ENCODE data around the gene FAM170B. TPM values are rescaled to one million over a fixed set of nuclear protein-coding genes. Genes with fewer than 3 reads are reported as not detected.

Gene FAM170B
- total and polyA plus RNA-seq, 9 of the 15 experiments (the other 6 are each of a cell fraction or from before 2014, with no cell fraction given): 0.11 to 0.21 TPM; not detected in 7

DNA sequence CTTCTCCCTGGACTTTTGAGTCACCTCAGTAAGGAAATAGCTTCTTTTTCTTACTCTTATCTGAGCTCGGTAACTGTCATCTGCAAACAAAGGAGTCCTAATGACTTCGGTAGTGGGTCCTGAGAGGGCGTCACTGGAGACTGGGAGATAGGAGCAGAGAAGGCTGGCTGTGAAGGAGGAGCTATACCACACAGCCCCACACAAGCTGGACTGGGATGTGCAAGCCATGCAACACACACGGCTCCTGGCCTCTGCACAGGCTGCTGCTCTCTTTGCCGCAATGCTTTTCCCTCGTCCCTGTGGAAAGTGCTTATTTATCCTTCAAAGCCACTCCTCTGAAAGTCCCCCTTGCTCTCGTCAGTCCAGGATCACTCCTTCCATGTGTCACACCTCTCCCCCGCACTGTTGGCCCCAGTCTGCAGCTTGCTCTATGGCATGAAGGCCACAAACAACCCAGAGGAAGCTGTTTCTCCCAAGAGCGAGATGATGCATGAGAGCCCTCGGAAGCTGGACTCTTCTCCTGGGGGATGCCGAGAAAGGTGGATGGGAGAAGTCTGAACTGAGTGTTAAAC, 39.5 kb upstream of the FAM170B start (continued):
- peak in 1 of 2 experiments; percentile 65; a peak in 2 of 4 replicates for TF ChIP-seq ARNT (IDR thresholded peaks at IDR 0.05)
- TF ChIP-seq, protein P1, sequence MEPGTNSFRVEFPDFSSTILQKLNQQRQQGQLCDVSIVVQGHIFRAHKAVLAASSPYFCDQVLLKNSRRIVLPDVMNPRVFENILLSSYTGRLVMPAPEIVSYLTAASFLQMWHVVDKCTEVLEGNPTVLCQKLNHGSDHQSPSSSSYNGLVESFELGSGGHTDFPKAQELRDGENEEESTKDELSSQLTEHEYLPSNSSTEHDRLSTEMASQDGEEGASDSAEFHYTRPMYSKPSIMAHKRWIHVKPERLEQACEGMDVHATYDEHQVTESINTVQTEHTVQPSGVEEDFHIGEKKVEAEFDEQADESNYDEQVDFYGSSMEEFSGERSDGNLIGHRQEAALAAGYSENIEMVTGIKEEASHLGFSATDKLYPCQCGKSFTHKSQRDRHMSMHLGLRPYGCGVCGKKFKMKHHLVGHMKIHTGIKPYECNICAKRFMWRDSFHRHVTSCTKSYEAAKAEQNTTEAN (CRISPR knock-in tag; IDR thresholded peaks at IDR 0.05): no peak
- TF ChIP-seq, protein P2, sequence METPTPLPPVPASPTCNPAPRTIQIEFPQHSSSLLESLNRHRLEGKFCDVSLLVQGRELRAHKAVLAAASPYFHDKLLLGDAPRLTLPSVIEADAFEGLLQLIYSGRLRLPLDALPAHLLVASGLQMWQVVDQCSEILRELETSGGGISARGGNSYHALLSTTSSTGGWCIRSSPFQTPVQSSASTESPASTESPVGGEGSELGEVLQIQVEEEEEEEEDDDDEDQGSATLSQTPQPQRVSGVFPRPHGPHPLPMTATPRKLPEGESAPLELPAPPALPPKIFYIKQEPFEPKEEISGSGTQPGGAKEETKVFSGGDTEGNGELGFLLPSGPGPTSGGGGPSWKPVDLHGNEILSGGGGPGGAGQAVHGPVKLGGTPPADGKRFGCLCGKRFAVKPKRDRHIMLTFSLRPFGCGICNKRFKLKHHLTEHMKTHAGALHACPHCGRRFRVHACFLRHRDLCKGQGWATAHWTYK (CRISPR knock-in tag; IDR thresholded peaks at IDR 0.05): no peak
- no peak for TF ChIP-seq KAT2B (IDR thresholded peaks at IDR 0.05; ENCODE audit: low read depth, low read length)
- TF ChIP-seq ARID1B (IDR thresholded peaks at IDR 0.05): peak; percentile 90
- TF ChIP-seq, protein P3, sequence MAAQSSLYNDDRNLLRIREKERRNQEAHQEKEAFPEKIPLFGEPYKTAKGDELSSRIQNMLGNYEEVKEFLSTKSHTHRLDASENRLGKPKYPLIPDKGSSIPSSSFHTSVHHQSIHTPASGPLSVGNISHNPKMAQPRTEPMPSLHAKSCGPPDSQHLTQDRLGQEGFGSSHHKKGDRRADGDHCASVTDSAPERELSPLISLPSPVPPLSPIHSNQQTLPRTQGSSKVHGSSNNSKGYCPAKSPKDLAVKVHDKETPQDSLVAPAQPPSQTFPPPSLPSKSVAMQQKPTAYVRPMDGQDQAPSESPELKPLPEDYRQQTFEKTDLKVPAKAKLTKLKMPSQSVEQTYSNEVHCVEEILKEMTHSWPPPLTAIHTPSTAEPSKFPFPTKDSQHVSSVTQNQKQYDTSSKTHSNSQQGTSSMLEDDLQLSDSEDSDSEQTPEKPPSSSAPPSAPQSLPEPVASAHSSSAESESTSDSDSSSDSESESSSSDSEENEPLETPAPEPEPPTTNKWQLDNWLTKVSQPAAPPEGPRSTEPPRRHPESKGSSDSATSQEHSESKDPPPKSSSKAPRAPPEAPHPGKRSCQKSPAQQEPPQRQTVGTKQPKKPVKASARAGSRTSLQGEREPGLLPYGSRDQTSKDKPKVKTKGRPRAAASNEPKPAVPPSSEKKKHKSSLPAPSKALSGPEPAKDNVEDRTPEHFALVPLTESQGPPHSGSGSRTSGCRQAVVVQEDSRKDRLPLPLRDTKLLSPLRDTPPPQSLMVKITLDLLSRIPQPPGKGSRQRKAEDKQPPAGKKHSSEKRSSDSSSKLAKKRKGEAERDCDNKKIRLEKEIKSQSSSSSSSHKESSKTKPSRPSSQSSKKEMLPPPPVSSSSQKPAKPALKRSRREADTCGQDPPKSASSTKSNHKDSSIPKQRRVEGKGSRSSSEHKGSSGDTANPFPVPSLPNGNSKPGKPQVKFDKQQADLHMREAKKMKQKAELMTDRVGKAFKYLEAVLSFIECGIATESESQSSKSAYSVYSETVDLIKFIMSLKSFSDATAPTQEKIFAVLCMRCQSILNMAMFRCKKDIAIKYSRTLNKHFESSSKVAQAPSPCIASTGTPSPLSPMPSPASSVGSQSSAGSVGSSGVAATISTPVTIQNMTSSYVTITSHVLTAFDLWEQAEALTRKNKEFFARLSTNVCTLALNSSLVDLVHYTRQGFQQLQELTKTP (IDR thresholded peaks at IDR 0.05; ENCODE audit: low read depth in 1 of 2, partially characterized antibody in 2 of 2): peak in 1 of 2 experiments; percentile 73
- no peak for TF ChIP-seq NUFIP1 (IDR thresholded peaks at IDR 0.05; ENCODE audit: partially characterized antibody)
- TF ChIP-seq CXXC5 (CRISPR knock-in tag; IDR thresholded peaks at IDR 0.05): peak; percentile 58
- TF ChIP-seq, protein P4, sequence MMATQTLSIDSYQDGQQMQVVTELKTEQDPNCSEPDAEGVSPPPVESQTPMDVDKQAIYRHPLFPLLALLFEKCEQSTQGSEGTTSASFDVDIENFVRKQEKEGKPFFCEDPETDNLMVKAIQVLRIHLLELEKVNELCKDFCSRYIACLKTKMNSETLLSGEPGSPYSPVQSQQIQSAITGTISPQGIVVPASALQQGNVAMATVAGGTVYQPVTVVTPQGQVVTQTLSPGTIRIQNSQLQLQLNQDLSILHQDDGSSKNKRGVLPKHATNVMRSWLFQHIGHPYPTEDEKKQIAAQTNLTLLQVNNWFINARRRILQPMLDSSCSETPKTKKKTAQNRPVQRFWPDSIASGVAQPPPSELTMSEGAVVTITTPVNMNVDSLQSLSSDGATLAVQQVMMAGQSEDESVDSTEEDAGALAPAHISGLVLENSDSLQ (IDR thresholded peaks at IDR 0.05): peak; percentile 50
- no peak for TF ChIP-seq NFE2 (IDR thresholded peaks at IDR 0.05; ENCODE audit: low read depth)
- peak; percentile 58; the same call in 1 of the 2 replicates for TF ChIP-seq ZNF175 (CRISPR knock-in tag; IDR thresholded peaks at IDR 0.05; ENCODE audit: low read depth)
- TF ChIP-seq, protein P5, sequence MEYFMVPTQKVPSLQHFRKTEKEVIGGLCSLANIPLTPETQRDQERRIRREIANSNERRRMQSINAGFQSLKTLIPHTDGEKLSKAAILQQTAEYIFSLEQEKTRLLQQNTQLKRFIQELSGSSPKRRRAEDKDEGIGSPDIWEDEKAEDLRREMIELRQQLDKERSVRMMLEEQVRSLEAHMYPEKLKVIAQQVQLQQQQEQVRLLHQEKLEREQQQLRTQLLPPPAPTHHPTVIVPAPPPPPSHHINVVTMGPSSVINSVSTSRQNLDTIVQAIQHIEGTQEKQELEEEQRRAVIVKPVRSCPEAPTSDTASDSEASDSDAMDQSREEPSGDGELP (CRISPR knock-in tag; IDR thresholded peaks at IDR 0.05; ENCODE audit: borderline replicate concordance): peak; percentile 61; the same call in 1 of the 2 replicates
- peak; percentile 40 for TF ChIP-seq SAP30 (IDR thresholded peaks at IDR 0.05; ENCODE audit: borderline replicate concordance, insufficient read depth, low read depth, low read length, poor library complexity, severe bottlenecking)
- no peak for TF ChIP-seq ZNF431 (CRISPR knock-in tag; IDR thresholded peaks at IDR 0.05)
- TF ChIP-seq PHF20 (IDR thresholded peaks at IDR 0.05; ENCODE audit: partially characterized antibody): no peak
- TF ChIP-seq GTF2E2 (tag; IDR thresholded peaks at IDR 0.05): 0 out of 2 replicates have a peak, but pooled peaks have one; percentile 32
- no peak for TF ChIP-seq PPARD (CRISPR knock-in tag; IDR thresholded peaks at IDR 0.05)
- TF ChIP-seq GATA2 (CRISPR knock-in tag; IDR thresholded peaks at IDR 0.05): peak; percentile 72; the same call in 1 of the 2 replicates

Data from K562 (cell line).